22Rv1 (cell line): Measurements from ENCODE around the gene CYREN.

Experiments
- CTCF ChIP-seq: fragments of 450-650 bp; IDR thresholded peaks from 2 replicates; pipeline ENCODE4 v1.5.1; 2017; ENCODE audit warnings: mild to moderate bottlenecking
- ZFX ChIP-seq: fragments of 450-650 bp; IDR thresholded peaks from 2 replicates; pipeline ENCODE4 v1.6.1; 2017; ENCODE audit warnings: antibody characterized with exemption, borderline replicate concordance

GRCh38 chr7:135186261-135186540, 15.7 kb upstream of the CYREN start:
- TF ChIP-seq CTCF (no peak), ZFX (no peak)
